HEK293T (cell line): ENCODE measurements around the gene ACSL5.
"Not testable (repeated sequence)": the region's sequence is repeated elsewhere in the genome, so short reads cannot be mapped to it uniquely, and the experiment has no call there.

Source experiments
- CTCF ChIA-PET: fragments of 350-600 bp; formaldehyde crosslinking; extraction: SDS; loops from one replicate; lab custom pipeline; 2021; ENCODE audit warnings: antibody characterized with exemption, inconsistent platforms; lab: Yijun Ruan, JAX
- POLR2A ChIA-PET: fragments of 350-600 bp; formaldehyde crosslinking; extraction: SDS; loops from one replicate; lab custom pipeline; 2020; ENCODE audit warnings: antibody characterized with exemption, inconsistent platforms; lab: Yijun Ruan, JAX
- DNase-seq: peaks from one replicate; pipeline ENCODE4 v3.0.0; 2012; ENCODE audit warnings: mixed read lengths; ENCODE audit errors: extremely low spot score
- ARNT ChIP-seq: fragments of 450-650 bp; IDR thresholded peaks from 2 replicates; pipeline ENCODE4 v1.6.1; 2017; ENCODE audit warnings: mild to moderate bottlenecking
- BHLHE40 ChIP-seq: fragments of 450-650 bp; IDR thresholded peaks from 2 replicates; pipeline ENCODE4 v1.6.1; 2016; ENCODE audit warnings: mild to moderate bottlenecking, moderate library complexity, borderline replicate concordance
- CTBP1 ChIP-seq: fragments of 450-650 bp; IDR thresholded peaks from 2 replicates; pipeline ENCODE4 v1.6.1; 2016; ENCODE audit warnings: borderline replicate concordance
- ELF4 ChIP-seq: fragments of 450-650 bp; IDR thresholded peaks from 2 replicates; pipeline ENCODE4 v1.6.1; 2017; ENCODE audit warnings: antibody characterized with exemption
- FOXA1 ChIP-seq: fragments of 450-650 bp; IDR thresholded peaks from 2 replicates; pipeline ENCODE4 v1.6.1; 2016; ENCODE audit warnings: mild to moderate bottlenecking
- FOXK2 ChIP-seq: fragments of 450-650 bp; IDR thresholded peaks from 2 replicates; pipeline ENCODE4 v1.6.1; 2016; ENCODE audit warnings: mild to moderate bottlenecking
- FOXM1 ChIP-seq: fragments of 450-650 bp; IDR thresholded peaks from 2 replicates; pipeline ENCODE4 v1.6.1; 2017; ENCODE audit warnings: mild to moderate bottlenecking, borderline replicate concordance
- HDGF ChIP-seq: fragments of 450-650 bp; IDR thresholded peaks from 2 replicates; pipeline ENCODE4 v1.6.1; 2017; ENCODE audit warnings: antibody characterized with exemption, borderline replicate concordance
- L3MBTL2 ChIP-seq: fragments of 450-650 bp; conservative IDR thresholded peaks from 2 replicates; pipeline ENCODE4 v1.6.1; 2016; ENCODE audit warnings: mild to moderate bottlenecking
- LEF1 ChIP-seq: fragments of 450-650 bp; IDR thresholded peaks from 2 replicates; pipeline ENCODE4 v1.6.1; 2017; ENCODE audit warnings: mild to moderate bottlenecking, borderline replicate concordance
- NFRKB ChIP-seq: fragments of 450-650 bp; IDR thresholded peaks from 2 replicates; pipeline ENCODE4 v1.6.1; 2016; ENCODE audit warnings: mild to moderate bottlenecking, moderate library complexity
- SP1 ChIP-seq: fragments of 450-650 bp; IDR thresholded peaks from 2 replicates; pipeline ENCODE4 v1.6.1; 2017
- SUZ12 ChIP-seq: fragments of 450-650 bp; IDR thresholded peaks from 2 replicates; pipeline ENCODE4 v1.6.1; 2016; ENCODE audit warnings: mild to moderate bottlenecking
- TARDBP ChIP-seq: fragments of 450-650 bp; IDR thresholded peaks from 2 replicates; pipeline ENCODE4 v1.6.1; 2016
- ZNF384 ChIP-seq: fragments of 450-650 bp; IDR thresholded peaks from 2 replicates; pipeline ENCODE4 v1.6.1; 2016
- TF ChIP-seq, protein P1 (sequence below): fragments of 450-650 bp; IDR thresholded peaks from 2 replicates; pipeline ENCODE4 v1.6.1; 2016

Gene ACSL5

GRCh38 chr10:112383325-112383724 is 9.4 kb downstream of the ACSL5 start:
- no peak for DNase-seq
- ChIA-PET POLR2A (no interaction called here), CTCF (interaction anchor here (0.6 kb wide), 1 partner anchor 42 kb away, joined by 3 read pairs; no protein-coding TSS in a partner anchor)
- TF ChIP-seq L3MBTL2 (no peak), FOXA1 (no peak), SUZ12 (no peak), ARNT (no peak), SP1 (no peak), HDGF (no peak), FOXK2 (no peak), LEF1 (no peak)
- TF ChIP-seq, protein P1, sequence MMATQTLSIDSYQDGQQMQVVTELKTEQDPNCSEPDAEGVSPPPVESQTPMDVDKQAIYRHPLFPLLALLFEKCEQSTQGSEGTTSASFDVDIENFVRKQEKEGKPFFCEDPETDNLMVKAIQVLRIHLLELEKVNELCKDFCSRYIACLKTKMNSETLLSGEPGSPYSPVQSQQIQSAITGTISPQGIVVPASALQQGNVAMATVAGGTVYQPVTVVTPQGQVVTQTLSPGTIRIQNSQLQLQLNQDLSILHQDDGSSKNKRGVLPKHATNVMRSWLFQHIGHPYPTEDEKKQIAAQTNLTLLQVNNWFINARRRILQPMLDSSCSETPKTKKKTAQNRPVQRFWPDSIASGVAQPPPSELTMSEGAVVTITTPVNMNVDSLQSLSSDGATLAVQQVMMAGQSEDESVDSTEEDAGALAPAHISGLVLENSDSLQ = no peak

- POLR2A ChIA-PET = no interaction called here
- CTCF ChIA-PET = interaction anchor here (0.6 kb wide), 1 partner anchor 115 kb away, joined by 5 read pairs; no protein-coding TSS in a partner anchor
- TF ChIP-seq TARDBP (no peak), FOXM1 (no peak), FOXK2 (no peak), L3MBTL2 (no peak), BHLHE40 (no peak), CTBP1 (no peak), SUZ12 (no peak), ZNF384 (no peak), HDGF (no peak), ELF4 (no peak), FOXA1 (no peak), NFRKB (no peak), ARNT (no peak), SP1 (no peak)
- TF ChIP-seq, protein P1 = no peak
- no peak for DNase-seq
Observed at GRCh38 chr10:112384141-112384540, 10.2 kb downstream of the ACSL5 start.

GRCh38 chr10:112385201-112385600 is 11.3 kb downstream of the ACSL5 start:
- ChIA-PET CTCF (no interaction called here), POLR2A (no interaction called here)
- no peak for TF ChIP-seq FOXA1
- TF ChIP-seq ARNT = no peak
- no peak for TF ChIP-seq LEF1
- no peak for DNase-seq

GRCh38 chr10:112388056-112388455 is 14.1 kb downstream of the ACSL5 start:
- CTCF ChIA-PET, POLR2A ChIA-PET, DNase-seq: not testable (repeated sequence)

DNA sequence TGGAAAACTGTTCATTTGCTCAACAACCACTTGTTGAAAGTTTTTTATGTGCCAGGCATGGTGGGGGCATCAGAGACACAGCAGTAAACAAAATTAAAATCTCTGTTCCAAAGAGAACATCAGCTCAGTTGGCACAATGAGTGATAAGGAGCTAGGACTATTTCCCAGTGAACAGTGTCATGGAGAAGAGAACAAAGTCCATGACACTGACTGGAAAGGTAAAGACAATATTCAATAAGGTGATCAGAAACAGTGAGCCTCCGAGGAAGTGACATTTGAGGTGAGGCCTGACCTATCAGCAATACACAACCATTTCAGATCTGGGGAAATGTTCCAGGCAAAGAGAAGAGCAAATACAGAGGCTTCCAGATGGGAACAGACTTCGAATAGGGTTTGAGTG is 14.6 kb downstream of the ACSL5 start:
- no peak for TF ChIP-seq HDGF
- TF ChIP-seq, protein P1 = no peak
- TF ChIP-seq CTBP1 = no peak
- no peak for TF ChIP-seq NFRKB
- no peak for TF ChIP-seq SP1
- no peak for TF ChIP-seq LEF1
- TF ChIP-seq FOXK2 = no peak
- TF ChIP-seq ELF4 = no peak
- no peak for TF ChIP-seq FOXA1
- TF ChIP-seq SUZ12 = no peak
- TF ChIP-seq ZNF384 = no peak
- TF ChIP-seq L3MBTL2 = no peak
- no peak for TF ChIP-seq BHLHE40
- no peak for TF ChIP-seq FOXM1
- no peak for TF ChIP-seq ARNT
- TF ChIP-seq TARDBP = no peak
- ChIA-PET POLR2A (no interaction called here), CTCF (interaction anchor here (0.6 kb wide), 1 partner anchor 1791 kb away, joined by 3 read pairs; no protein-coding TSS in a partner anchor)
- no peak for DNase-seq

DNA sequence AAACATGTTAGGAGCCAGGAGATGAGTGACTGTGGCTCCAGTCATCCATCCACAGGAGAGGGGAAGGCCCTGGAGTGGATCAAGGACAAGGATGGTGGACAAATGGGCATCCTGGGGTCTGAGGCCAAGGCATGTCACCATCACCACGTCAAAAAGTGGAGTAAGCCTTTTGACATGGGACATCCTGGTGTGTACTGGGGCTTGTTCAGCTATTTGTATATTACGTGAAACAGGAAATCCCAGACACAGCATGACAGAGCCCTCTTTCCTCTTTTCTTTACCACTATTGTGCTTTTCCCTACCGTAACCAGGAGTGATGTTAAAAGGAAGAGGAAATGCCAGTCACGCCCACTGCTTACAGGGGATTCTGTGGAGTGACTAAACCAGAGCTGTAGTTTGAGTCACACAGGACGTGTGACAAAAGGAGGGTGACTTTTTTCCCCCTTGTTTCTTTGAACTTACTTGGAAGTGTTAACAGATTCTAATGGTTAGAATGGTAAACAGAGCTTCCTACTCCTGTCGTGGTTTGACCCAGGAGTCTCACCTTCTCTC is 15.4 kb downstream of the ACSL5 start:
- ChIA-PET CTCF (interaction anchor here (0.6 kb wide), 1 partner anchor 1792 kb away, joined by 3 read pairs; no protein-coding TSS in a partner anchor), POLR2A (no interaction called here)
- TF ChIP-seq, protein P1 = no peak
- TF ChIP-seq FOXM1 (no peak), LEF1 (no peak)
- no peak for DNase-seq
